ENCODE data around the gene PLOD2. TPM values are rescaled to one million over a fixed set of nuclear protein-coding genes. Genes with fewer than 3 reads are reported as not detected.
A peak's percentile ranks its signal among the peaks of the same experiment; 100 is the strongest.

Gene PLOD2
- total RNA-seq, 1 donor = 8.1 TPM

DNA sequence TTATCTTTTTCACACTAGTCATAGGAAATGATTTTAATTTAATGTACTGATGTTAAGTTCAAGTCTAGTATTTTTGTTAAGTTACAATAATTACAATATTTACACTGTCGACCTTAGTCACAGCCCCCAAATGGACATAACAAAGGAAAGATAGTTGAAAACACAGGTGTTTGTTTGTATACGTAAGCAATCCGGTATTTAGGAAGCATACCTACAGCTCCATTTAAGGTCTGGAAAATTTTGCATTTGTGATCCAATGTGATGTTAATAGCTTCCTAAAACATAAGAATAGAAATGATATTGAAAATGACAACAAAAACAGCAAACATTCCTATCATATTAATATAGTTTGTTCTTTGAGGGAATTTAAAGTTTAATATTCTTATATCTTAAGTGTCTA lies 56.9 kb downstream of the PLOD2 start:
- no peak for DNase-seq (ENCODE audit: low read depth in 2 of 3, low spot score in 2 of 3)

DNA sequence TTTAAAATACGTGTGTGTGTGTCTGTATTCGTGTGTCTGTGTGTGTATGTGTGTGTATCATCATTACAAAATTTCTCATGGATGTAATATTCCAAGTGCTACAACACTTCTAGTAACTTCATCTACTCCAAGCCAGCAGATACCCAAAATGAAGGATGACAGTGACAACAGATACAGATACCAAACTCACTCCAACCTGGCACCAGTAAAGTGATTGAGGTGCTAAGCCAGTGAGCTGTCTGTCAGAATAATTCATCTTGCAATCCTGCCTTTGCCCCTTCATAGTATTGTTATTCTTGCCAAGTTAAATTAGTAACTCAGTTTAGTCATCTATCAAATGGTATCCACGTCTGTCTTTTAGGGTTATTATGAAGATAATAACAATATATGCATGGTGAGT lies 58.1 kb downstream of the PLOD2 start:
- no peak for DNase-seq (ENCODE audit: low read depth in 2 of 3, low spot score in 2 of 3)

DNA sequence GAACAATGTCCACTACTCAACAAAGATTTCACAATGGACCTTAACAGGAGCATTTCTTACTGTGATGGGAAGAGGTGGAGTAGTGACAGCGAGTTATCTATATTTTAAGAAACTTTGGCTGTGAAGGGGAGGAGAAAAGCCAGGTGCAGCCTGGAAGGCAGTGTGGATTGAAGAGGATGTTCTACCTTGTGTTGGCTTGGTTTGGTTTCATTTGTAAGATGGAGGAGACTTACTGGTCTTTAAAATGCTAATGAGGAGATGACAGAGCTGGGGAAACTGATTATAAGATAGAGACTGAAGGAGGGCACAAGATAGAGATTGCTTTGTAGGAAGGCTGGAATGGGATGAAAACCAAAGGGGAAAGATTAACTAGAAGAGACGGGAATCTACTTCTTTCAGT lies 59.4 kb downstream of the PLOD2 start:
- no peak for DNase-seq (ENCODE audit: low read depth in 2 of 3, low spot score in 2 of 3)

DNA sequence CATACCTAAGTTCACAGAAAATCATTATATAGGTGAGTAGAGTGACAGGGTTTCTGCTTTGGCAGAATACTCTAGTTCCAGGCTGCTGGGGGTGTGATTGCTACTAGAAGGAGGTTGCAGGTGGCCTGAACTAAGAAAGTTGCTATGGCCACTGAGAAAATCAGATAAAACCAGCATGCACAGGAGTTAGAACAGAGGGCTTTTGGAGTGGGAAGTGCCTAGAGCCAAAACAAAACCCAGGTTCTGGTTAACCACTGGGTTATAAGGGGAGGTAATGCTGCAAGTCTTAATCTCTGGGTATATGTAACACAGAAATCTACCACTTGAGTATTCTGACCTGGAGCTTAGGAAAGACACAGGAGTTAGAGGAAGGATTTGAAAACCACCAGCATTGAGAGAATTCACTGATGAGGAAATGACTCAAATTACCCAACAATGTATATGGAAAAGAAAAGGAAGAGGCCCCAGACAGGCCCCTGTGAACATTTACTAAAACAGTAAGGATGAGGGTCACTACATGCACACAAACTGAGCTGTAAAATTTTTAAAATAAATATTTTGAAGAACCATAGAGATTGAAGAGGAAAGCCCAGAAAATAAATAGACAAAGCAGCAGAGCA lies 60.0 kb downstream of the PLOD2 start:
- DNase-seq (ENCODE audit: low read depth in 2 of 3, low spot score in 2 of 3) = no peak

DNA sequence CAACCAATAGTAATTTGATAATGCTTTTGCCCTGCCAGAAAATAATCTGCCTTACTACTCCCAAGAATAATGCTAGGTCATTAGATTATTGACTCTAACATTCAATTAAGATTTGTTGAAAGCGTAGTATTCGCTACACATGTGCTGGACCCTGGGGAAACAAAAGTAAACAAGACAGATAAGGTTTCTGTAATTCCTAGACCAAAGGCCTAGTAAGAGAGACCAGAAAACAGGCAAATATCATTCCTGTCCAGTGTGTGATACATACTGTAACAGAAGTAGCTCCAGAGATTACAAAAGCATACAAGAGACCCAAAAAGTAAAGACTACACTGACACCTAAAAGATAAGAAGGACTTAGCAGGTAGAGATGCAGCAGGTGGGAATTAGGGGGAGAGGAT lies 60.8 kb downstream of the PLOD2 start:
- DNase-seq (ENCODE audit: low read depth in 2 of 3, low spot score in 2 of 3) = no peak

DNA sequence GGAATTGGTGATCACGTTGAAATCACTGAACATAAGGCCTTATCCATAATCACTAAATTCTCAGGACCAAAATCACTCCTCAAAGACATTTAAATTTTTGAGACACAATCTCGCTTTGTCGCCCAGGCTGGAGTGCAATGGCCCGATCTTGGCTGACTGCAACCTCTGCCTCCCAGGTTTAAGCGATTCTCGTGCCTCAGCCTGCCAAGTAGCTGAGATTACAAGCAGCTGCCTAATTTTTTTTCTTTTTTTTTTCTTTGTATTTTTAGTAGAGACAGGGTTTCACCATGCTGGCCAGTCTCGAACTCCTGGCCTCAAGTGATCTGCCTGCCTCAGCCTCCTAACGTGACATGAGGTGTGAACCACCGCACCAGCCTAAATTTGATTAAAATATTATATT lies 61.7 kb downstream of the PLOD2 start:
- no peak for DNase-seq (ENCODE audit: low read depth in 2 of 3, low spot score in 2 of 3)

DNA sequence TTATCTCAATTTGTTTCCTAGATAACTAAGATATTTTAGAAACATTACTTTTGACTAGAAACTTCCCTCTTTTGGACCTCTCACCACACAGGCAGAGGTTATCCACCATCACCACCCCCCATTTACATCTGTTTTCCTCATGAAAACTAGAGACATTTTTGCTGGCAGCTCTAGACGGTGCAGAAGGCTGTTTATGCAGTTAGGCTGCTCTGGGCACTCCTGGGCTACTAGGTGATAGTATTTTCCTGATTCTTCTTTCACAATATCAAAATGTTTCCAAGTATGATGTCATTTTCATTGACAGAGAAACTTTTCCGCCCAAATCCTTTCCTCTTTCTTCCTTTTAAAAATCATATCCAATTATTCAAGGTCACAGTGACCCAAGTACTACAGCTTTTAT lies 67.1 kb downstream of the PLOD2 start:
- peak in 1 of 3 donors; percentile 35 for DNase-seq (ENCODE audit: low read depth in 2 of 3, low spot score in 2 of 3)

DNA sequence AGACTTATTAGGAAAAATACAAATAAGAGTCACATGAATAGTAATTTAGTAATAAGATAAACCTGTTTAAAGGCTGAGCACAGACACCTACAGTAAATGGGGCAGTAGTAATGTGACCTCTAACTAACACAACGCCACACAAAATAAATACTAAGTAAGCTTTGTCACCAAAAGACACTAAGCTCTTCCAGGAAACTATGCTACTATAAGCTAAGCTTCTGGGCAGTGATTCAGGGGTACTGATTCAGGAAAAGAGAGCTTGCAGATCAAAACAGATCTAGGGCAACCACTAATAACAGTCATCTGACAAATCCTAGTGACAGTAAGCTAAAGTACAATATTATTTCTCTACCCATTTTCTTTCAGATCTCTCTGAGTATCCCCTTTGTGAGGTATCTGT lies 68.8 kb downstream of the PLOD2 start:
- no peak for DNase-seq (ENCODE audit: low read depth in 2 of 3, low spot score in 2 of 3)

DNA sequence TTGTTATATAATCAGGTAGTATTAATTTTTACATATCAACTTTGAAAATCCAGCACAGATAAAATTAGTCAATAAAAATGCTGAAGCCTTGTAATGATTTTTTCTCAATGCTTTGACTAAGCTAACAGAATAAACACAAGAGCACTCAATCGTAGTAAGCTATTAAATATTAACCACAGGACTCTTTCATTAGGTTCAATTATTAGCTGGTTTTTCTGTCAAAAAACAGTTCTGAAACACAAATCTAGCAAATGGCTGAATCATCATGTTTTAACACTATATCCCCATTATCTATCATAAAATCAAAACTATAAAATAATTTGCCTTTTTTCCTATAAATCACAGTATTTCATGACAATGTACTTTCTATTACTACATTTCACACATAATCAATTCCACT lies 69.6 kb downstream of the PLOD2 start:
- DNase-seq (ENCODE audit: low read depth in 2 of 3, low spot score in 2 of 3) = no peak

DNA sequence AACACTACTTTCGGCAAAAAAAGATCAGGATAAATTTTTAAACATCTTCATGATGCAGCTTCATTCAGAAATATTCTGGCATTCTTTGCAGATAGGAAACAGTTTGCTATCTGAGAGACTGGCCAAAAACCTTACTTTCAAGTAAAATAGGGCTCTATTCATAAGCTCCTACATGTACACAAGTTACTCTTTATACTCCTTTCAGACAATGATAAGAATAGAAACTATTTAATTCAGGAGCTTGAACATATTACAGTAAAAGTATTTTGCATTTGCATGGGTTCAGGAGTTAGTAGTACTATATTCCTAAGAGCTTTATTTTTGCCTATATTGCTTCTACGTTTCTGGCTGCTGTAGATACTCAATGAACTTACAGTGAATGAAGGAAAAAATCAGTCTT lies 70.5 kb downstream of the PLOD2 start:
- no peak for DNase-seq (ENCODE audit: low read depth in 2 of 3, low spot score in 2 of 3)

DNA sequence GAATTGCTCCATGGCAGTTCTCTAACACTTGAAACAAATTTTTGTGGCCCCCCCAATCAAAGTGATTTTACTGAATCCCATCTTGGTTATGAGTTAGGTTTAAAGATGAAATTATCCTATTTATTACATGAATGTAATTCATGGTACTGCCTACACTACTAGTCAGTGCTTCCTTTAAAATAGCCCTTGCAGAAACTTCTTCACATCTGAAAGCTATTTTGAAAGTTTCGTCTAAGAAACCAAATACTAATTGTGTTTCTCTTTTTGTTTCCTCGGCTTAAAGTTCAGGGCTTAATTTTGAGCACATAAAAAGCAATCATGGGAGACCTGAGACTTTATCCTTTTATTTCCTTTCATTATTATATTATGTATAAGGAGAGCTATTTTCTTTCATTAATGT lies 72.1 kb downstream of the PLOD2 start:
- no peak for DNase-seq (ENCODE audit: low read depth in 2 of 3, low spot score in 2 of 3)

DNA sequence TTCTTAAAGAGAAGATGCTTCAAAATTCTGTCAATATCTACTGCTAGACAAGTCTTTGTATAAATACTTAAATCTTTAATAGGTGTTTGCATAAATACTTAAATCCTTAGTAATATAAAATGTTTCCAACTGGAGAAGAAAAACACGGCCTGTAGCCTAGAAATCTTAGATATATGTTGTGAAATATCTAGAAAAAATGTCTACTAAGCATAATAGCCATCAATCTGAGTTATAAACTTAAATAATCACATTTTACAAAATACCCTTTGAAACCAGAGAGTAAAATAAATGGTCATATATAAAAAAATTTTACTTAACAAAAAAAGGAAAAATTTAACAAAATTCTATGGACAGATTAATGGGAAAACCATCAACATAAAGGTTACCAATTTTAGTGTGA lies 73.9 kb downstream of the PLOD2 start:
- no peak for DNase-seq (ENCODE audit: low read depth in 2 of 3, low spot score in 2 of 3)

DNA sequence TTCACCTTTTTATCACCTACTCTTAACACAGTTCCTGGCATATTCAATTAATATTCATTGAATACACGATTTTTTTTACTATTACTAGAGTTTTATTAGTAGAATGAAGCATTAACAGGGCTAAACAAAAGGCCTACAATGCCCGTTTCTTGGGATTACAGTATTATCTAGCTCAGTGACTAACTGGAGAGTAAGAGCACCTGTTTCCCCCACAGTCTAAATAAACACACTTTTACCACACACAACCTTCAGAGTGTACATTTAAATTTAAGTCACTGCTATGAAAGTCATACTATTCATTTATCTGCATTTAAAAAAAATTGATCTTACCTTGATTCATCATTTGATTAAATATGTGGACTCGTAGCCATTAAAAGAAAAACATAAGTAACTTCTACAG lies 74.8 kb downstream of the PLOD2 start:
- no peak for DNase-seq (ENCODE audit: low read depth in 2 of 3, low spot score in 2 of 3)

DNA sequence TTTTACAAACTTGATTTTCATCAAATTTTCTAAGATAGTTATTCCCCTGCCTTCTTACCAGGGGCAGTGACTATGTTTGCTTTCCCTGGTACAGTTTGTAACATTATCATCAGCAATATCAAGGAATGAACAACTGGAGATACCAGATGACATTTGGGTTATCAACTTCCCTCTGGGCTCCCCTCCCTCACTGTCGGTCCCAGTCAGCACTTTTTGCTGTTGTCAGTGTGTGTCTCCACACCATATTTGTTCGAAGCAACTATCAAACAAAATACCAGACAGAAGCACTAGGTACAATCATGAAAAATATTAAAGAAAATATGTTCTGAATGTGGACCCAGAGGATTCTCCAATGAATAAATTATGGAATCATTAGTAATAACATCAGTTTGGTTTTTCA lies 75.3 kb downstream of the PLOD2 start:
- DNase-seq (ENCODE audit: low read depth in 2 of 3, low spot score in 2 of 3) = no peak

DNA sequence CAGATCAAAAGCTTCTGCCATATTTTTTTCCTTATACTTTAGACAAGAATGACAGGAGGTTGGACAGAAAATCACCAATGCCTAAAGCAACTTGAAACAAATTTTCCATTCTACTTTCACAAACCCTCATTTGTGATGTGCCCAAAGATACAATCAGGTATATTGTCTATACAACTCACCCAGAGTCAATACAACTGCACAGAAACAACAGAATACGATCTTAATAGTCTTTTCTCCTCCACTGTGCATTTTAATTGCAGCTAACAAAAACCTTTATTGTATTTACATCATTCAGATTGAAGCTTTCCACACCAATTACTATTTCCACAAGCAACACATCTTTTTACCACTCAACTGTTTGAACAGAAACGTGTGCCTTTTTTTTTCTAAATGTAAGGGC lies 80.4 kb downstream of the PLOD2 start:
- no peak for DNase-seq (ENCODE audit: low read depth in 2 of 3, low spot score in 2 of 3)

DNA sequence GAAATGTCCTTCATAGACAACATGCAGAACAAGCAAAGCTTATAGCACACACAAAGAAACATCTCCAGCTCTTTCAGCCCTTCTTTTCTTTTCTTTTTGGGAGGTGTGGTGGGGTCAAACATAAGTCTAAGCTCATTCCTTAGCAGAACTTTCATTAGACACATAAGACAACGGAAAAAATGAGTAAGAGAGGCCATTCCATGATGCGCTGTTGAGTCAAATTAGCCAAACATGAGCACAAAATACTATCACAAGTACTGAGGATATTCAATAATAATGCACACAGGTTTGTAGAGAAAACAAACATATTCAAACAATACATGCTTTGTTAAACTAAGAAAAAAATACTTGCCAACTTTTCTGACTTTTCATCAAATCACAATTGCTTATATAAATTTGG lies 83.0 kb downstream of the PLOD2 start:
- DNase-seq (ENCODE audit: low read depth in 2 of 3, low spot score in 2 of 3) = no peak

DNA sequence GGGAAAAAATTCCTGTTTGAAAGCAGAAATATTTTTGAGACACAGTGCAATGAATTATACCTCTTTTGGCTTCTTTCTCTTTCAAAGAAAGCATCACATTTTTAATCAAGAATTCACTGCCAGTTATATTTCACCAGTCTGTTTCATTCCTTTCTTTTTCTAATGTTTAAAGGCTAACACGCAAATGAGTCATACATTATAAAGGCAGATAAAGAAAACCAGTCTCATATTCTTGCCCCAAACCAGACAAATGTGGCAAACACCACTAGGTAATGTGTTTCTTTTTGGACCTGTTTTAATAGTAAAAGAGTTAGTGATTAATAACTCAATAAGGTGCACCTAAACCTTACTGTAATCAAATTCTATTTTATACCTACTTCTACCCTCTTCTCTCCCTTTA lies 83.8 kb downstream of the PLOD2 start:
- no peak for DNase-seq (ENCODE audit: low read depth in 2 of 3, low spot score in 2 of 3)

DNA sequence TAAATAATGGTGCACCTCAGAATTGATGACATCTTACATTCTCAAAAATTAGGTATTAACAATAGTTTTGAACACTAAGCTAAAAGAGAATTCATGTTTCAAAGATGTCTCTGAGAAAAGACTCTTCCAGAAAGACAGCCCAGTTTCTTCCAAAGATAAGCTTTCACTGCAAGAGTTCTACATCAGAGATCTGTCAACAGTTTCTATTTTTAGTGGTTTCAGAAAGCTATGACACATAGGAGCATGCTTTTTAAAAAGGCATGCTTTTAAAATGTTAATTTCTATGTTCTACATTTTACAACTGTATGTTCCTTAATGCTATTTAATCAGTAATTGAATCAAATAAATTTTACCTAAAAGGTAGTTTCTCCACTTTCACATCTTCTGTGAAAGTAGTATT lies 88.2 kb downstream of the PLOD2 start:
- DNase-seq (ENCODE audit: low read depth in 2 of 3, low spot score in 2 of 3) = no peak

DNA sequence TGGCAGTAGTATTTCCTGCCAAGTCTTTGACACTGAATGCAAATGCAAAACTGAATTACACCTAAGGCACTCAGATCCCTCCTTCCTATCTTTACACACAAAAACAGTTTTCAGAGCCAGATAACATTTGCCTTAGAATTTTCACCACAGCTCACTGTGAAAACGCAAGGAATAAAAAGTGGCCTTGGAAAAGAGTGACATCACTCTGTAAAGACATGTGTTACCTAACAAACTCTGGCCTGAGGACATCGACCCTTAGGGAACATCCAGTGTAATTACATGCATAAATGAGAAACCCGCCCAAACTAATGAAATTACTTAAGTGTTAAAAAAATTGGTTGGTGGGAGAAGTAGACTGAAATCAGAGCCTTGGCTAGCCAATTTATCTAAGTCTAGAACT lies 88.9 kb downstream of the PLOD2 start:
- DNase-seq (ENCODE audit: low read depth in 2 of 3, low spot score in 2 of 3) = no peak

DNA sequence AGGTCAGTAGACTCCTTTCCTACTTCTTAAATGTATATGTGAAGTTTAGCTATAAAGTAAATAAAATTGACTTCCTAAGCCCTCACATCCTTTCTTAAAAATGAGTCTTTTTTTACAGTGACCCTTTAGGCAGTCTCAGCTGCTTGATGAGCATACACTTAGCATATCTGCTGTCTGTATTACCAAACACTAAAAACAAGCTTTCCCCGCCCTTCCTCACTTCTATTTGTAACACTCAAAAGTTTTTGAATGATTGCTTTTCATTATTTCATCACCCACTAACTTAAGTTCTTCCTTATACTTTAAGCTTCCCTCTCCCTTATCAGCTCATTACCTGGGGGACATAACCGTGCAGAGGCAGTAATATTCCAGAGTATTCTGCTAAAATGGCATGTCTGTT lies 89.4 kb downstream of the PLOD2 start:
- DNase-seq (ENCODE audit: low read depth in 2 of 3, low spot score in 2 of 3) = no peak

DNA sequence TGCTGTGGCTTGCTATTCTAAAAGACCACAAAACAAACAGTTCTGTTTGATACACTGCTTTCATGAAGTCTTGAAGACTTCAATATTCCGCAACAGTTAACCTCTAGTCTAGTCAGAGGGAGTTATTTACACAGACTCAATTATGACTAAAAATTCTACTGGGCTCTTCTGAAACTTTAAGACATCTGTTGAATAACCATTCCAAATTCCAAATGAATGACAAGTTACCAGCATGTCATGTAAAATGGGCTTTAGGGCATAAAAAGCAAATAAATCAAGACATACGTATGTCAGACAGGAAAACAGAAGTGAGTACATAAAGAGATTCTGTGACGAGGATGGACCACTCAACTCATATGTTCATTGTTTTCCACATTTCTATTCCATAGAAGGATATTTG lies 93.9 kb downstream of the PLOD2 start:
- no peak for DNase-seq (ENCODE audit: low read depth in 2 of 3, low spot score in 2 of 3)

DNA sequence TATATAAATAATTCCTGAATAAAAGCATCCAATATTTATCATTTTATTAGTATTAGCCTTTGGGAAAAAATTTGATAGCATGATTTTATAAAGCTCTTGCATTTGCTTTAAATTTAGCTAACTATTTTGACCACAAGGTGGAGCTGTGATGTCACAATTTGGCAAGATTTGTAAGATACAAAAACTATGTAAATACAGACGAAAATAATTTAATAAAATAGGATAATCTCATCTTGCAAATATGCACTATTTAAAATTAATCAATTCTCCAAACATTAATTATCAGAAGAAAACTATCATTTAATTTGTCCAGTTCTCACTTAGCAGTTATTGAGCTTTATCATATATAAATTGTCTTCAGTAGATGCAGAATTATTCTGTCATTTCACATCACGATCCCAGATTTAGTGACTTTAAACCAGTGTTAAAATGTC lies 95.4 kb downstream of the PLOD2 start:
- peak in 2 of 3 donors; percentile 34 to 80 for DNase-seq (ENCODE audit: low read depth in 2 of 3, low spot score in 2 of 3)

DNA sequence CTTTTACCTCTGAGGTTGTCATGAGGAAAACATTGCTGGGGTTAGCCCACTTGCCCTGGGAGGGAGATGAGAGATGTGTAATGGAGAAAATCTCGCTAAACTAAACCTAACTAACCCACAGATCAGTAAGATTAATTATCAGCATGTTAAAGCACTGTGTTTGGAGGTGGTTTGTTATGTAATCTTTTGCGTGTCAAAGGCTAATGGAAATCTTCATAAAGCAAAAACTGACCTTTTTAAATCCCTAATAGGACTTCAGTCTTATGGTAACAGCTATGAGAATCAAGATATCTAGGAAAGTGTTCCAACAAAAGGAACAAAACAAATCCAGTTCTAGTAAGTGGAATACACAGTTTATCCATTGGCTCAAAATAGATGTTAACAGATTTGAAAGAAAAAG lies 102.7 kb downstream of the PLOD2 start:
- no peak for DNase-seq (ENCODE audit: low read depth in 2 of 3, low spot score in 2 of 3)

Measured in hematopoietic multipotent progenitor cell (in vitro differentiated cells).